Activated CD8-positive, alpha-beta T cell treated with anti-CD3 and anti-CD28 coated beads, Interleukin-2, amount 10 ng/mL, durations not matched to agents 7 days and 5 days (primary cell): ENCODE data around the gene ZNF333. TPM values are rescaled to one million over a fixed set of nuclear protein-coding genes. Genes with fewer than 3 reads are reported as not detected.
"Not testable (repeated sequence)": the region's sequence is repeated elsewhere in the genome, so short reads cannot be mapped to it uniquely, and the experiment has no call there.

Experiments
- ATAC-seq: fragments of 150-1000 bp; cut with Tn5 transposase; one replicate; pipeline ENCODE4 v1.10.0; 2021; ENCODE audit warnings: moderate library complexity
- CTCF ChIA-PET: fragments of 350-600 bp; sonication (Branson Sonifier 250); formaldehyde crosslinking; loops from one replicate; lab custom pipeline; 2021; ENCODE audit warnings: antibody characterized with exemption; lab: Charles Lee
- POLR2A ChIA-PET: fragments of 350-600 bp; sonication (Branson Sonifier 250); formaldehyde crosslinking; loops from one replicate; lab custom pipeline; 2021; ENCODE audit warnings: antibody characterized with exemption; lab: Charles Lee
- DNase-seq: peaks from one replicate; pipeline ENCODE4 v3.0.0-alpha.2; 2020
- H3K27ac Mint-ChIP-seq: one replicate; pipeline ENCODE4 v1.8.0; 2021; ENCODE audit warnings: mild to moderate bottlenecking, mixed read lengths
- H3K27me3 Mint-ChIP-seq: one replicate; pipeline ENCODE4 v1.8.0; 2021; ENCODE audit warnings: low read depth, mixed read lengths
- H3K36me3 Mint-ChIP-seq: one replicate; pipeline ENCODE4 v1.8.0; 2021; ENCODE audit warnings: low read depth, mixed read lengths
- H3K4me1 Mint-ChIP-seq: one replicate; pipeline ENCODE4 v1.8.0; 2021; ENCODE audit warnings: low read depth, mixed read lengths
- H3K4me3 Mint-ChIP-seq: one replicate; pipeline ENCODE4 v1.8.0; 2021; ENCODE audit warnings: mild to moderate bottlenecking, mixed read lengths
- H3K9me3 Mint-ChIP-seq: one replicate; pipeline ENCODE4 v1.8.0; 2022; ENCODE audit warnings: mixed read lengths; ENCODE audit not compliant: insufficient read depth
- total RNA-seq, 2 experiments: library from RNA; stranded (reverse); gene quantifications; one replicate each; pipeline ENCODE4 v1.2.3, GENCODE V29; 2021

ZNF333 gene
- total RNA-seq, 2 experiments from 2014 or later: 7.3 TPM

DNA sequence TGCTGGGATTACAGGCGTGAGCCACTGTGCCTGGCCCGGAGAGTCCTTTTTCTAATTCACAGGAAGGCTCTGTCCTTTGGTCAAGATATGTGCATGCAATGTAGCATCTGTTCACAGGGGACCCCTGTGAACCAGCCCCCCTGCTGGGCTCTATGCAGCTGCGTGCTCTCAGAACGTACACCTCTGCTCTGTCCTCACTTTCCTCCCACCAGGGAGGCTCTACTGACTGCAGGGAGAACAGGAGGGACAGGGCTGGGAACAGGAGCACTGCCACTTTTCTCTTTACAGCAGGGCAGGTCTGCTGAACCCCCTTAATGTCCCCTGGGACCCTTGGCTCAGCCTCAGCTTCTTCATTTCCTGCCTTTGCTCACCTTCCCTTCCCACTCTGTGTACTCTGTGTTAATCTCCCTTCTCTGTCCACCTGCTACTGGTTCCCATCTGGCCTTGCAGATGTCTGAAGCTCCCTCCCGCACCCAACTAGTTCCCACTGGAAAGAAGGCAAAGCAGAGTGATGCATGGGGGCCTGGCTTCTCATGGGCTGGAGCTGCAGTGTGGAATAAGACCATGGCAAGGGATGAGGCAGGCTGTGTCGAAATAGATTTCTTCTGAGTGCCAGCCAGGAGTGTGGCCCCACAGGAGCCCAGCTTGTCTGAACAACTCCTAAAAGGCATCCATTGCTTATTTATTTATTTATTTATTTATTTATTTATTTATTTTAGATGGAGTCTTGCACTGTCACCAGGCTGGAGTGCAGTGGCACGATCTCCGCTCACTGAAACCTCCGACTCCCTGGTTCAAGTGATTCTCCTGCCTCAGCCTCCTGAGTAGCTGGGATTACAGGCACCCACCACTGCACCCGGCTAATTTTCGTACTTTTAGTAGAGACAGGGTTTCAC, 81.3 kb downstream of the ZNF333 start:
- Mint-ChIP-seq H3K36me3 (no peaks in the 10 kb centered on the region), H3K9me3 (no peaks in the 10 kb centered on the region), H3K4me1 (peaks cover 6% of the 10 kb centered on the region), H3K4me3 (no peak overlapping the region), H3K27ac (no peak overlapping the region), H3K27me3 (peaks cover 7% of the 10 kb centered on the region)
- CTCF ChIA-PET: no interaction called here
- POLR2A ChIA-PET: no interaction called here
- DNase-seq: no peak
- ATAC-seq: no peak

DNA sequence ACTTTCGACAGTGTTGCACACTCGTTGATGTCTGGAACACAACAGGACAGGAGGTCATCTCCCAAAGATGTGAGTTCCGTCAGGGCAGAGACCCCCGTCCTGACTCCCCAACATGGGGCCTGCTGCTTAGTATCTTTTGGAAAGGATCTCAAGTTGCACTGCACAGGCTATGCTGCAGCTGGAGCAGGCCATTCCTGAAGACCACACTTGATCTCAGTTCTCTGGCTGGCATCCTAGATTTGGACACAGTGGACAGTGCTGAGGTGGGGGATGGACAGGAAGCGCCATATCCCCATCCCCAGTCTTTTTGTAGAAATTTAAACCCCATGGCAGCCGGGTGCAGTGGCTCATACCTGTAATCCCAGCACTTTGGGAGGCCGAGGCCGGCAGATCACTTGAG, 82.6 kb downstream of the ZNF333 start:
- no peak for DNase-seq
- ATAC-seq: no peak
- POLR2A ChIA-PET: no interaction called here
- CTCF ChIA-PET: interaction anchor here (0.8 kb wide), 1 partner anchor 14 kb away, joined by 3 read pairs; no protein-coding TSS in a partner anchor
- H3K27ac Mint-ChIP-seq: no peak overlapping the region
- no peak overlapping the region for H3K4me3 Mint-ChIP-seq
- H3K36me3 Mint-ChIP-seq: no peaks in the 10 kb centered on the region
- H3K4me1 Mint-ChIP-seq: peaks cover 14% of the 10 kb centered on the region
- peaks cover 10% of the 10 kb centered on the region for H3K27me3 Mint-ChIP-seq
- no peaks in the 10 kb centered on the region for H3K9me3 Mint-ChIP-seq

DNA sequence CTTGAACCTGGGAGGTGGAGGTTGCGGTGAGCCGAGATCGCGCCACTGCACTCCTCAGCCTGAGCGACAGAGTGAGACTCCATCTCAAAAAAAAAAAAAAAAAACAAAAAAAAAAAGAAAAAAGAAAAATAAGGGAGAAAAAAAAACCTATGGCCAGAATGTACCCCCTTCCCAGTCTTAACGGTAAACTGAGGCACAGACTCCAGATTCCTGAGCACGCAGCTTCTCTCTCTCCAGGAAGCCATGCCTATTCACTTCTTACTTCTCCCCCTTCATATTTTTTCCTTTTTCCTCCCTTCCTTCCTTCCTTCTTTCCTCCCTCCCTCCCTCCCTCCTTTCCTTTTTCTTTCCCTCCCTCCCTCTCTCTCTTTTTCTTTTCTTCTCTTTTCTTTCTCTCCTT, 83.1 kb downstream of the ZNF333 start:
- Mint-ChIP-seq H3K4me3 (no peak overlapping the region), H3K36me3 (no peaks in the 10 kb centered on the region), H3K27ac (no peak overlapping the region), H3K27me3 (peaks cover 12% of the 10 kb centered on the region), H3K4me1 (peaks cover 14% of the 10 kb centered on the region), H3K9me3 (no peaks in the 10 kb centered on the region)
- CTCF ChIA-PET: no interaction called here
- DNase-seq (no peak), ATAC-seq (no peak)
- POLR2A ChIA-PET: no interaction called here

DNA sequence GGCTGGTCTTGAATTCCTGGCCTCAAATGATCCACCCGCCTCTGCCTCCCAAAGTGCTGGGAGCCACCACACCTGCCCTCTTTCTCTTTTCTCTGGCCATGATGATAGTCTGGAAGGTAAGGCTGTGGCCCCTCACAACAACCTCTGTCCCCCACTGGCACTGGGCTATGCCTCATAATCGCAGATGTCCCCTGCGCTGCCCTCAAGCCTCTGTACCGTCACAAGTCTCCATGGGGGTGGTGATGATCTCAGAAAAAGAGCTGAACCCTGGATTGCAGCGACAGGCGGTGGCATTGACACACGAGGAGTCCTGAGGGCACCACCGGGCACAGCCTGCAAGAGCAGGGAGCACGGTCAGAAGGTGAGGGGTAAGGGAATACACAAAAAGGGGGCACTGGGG, 83.9 kb downstream of the ZNF333 start:
- POLR2A ChIA-PET, H3K9me3 Mint-ChIP-seq, H3K27ac Mint-ChIP-seq, H3K36me3 Mint-ChIP-seq, ATAC-seq, CTCF ChIA-PET, H3K4me3 Mint-ChIP-seq, DNase-seq: not testable (repeated sequence)
- Mint-ChIP-seq H3K27me3 (peaks cover 12% of the 10 kb centered on the region), H3K4me1 (peaks cover 14% of the 10 kb centered on the region)

DNA sequence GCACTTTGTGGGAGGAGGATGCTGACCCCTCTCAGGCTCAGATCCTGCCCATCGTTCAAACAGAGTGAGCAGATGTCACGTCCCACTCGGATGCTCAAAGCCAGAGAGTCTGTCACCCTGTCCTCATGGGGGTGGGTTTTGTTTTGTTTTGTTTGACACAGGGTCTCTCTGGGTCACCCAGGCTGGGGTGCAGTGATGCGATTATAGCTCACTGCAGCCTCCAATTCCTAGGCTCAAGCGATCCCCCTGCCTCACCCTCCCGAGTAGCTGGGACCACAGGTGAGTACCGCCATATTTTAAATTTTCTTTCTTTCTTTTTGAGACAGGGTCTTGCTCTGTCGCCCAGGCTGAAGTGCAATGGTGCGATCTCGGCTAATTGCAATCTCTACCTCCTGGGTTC, 84.5 kb downstream of the ZNF333 start:
- CTCF ChIA-PET: interaction anchor here (2.3 kb wide), 1 partner anchor 12 kb away, joined by 7 read pairs; no protein-coding TSS in a partner anchor
- POLR2A ChIA-PET: no interaction called here
- Mint-ChIP-seq H3K4me1 (peaks cover 14% of the 10 kb centered on the region), H3K27me3 (peaks cover 12% of the 10 kb centered on the region), H3K4me3 (no peak overlapping the region), H3K9me3 (no peaks in the 10 kb centered on the region), H3K36me3 (no peaks in the 10 kb centered on the region), H3K27ac (no peak overlapping the region)
- DNase-seq (no peak), ATAC-seq (no peak)

DNA sequence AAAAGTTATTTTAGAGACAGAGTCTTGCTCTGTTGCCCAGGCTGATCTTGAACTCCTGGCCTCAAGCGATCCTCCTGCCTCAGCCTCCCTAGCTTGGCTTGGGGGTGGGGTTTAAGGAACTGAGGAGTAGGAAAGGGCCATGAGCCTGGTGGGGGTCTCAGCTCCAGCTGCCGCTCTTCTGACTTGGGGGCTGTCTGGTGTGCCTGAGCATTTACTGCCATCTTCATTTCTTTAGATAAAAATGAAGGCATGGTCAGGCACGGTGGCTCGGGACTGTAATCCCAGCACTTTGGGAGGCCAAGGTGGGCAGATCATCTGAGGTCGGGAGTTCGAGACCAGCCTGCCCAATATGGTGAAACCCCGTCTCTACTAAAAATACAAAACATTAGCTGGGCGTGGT, 85.5 kb downstream of the ZNF333 start:
- DNase-seq, H3K36me3 Mint-ChIP-seq, ATAC-seq, H3K27ac Mint-ChIP-seq, POLR2A ChIA-PET, H3K4me3 Mint-ChIP-seq, H3K9me3 Mint-ChIP-seq: not testable (repeated sequence)
- peaks cover 12% of the 10 kb centered on the region for H3K27me3 Mint-ChIP-seq
- CTCF ChIA-PET: interaction anchor here (2.3 kb wide), 1 partner anchor 11 kb away, joined by 7 read pairs; no protein-coding TSS in a partner anchor
- peaks cover 14% of the 10 kb centered on the region for H3K4me1 Mint-ChIP-seq

DNA sequence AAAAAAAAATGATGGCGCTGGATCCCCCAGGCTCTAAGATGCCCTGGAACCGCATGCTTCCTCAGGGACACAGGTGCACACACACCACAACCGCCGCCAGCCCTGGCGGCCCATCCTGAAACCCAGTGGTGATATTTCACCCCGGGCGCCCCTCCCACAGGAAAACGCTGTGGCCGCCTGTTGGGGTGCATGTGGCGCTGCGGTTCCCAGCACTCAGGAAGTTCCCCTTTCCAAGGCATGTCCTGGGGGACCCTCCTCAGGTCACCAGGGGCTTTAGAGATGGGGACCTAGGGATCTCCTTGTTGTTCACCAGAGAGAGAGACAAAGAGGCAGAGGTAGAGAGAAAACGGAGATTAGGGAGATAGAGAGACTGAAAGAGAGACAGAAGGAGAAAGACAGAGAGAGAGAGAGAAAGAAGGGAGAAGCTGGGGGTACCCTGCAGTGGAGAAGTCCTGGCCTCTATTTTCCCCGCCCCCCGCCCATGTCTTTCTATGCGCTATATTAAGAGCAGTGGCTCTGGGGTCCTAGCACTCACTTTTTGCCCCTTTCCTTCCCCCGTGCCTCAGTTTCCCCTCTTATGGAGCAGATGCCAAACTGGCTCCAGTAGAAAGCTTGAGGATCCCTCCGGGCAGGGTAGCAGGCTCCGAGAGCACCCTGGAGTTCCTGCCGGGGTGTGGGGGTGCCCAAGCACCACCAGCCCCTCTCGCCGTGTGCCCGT, 86.2 kb downstream of the ZNF333 start:
- Mint-ChIP-seq H3K4me3 (no peak overlapping the region), H3K27me3 (peaks cover 12% of the 10 kb centered on the region), H3K27ac (no peak overlapping the region), H3K36me3 (no peaks in the 10 kb centered on the region), H3K9me3 (no peaks in the 10 kb centered on the region), H3K4me1 (peaks cover 14% of the 10 kb centered on the region)
- ChIA-PET CTCF (interaction anchor here (0.6 to 2.3 kb wide), 3 partner anchors 10 to 202 kb away, joined by 3 to 7 read pairs (median 3); no protein-coding TSS in a partner anchor), POLR2A (no interaction called here)
- DNase-seq (no peak), ATAC-seq (no peak)

DNA sequence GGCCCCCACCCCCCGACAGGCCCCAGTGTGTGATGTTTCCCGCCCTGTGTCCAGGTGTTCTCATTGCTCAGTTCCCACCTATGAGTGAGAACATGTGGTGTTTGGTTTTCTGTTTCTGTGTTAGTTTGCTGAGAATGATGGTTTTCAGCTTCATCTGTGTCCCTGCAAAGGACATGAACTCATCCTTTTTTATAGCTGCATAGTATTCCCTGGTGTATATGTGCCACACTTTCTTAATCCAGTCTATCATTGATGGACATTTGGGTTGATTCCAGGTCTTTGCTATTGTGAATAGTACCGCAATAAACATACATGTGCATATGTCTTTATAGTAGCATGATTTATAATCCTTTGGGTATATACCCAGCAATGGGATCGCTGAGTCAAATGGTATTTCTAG, 87.8 kb downstream of the ZNF333 start:
- H3K9me3 Mint-ChIP-seq, CTCF ChIA-PET, H3K36me3 Mint-ChIP-seq, ATAC-seq, H3K27ac Mint-ChIP-seq, H3K4me3 Mint-ChIP-seq, DNase-seq: not testable (repeated sequence)
- POLR2A ChIA-PET: interaction anchor here (0.6 kb wide), 1 partner anchor 207 kb away, joined by 3 read pairs; no protein-coding TSS in a partner anchor
- Mint-ChIP-seq H3K4me1 (peaks cover 14% of the 10 kb centered on the region), H3K27me3 (peaks cover 12% of the 10 kb centered on the region)

DNA sequence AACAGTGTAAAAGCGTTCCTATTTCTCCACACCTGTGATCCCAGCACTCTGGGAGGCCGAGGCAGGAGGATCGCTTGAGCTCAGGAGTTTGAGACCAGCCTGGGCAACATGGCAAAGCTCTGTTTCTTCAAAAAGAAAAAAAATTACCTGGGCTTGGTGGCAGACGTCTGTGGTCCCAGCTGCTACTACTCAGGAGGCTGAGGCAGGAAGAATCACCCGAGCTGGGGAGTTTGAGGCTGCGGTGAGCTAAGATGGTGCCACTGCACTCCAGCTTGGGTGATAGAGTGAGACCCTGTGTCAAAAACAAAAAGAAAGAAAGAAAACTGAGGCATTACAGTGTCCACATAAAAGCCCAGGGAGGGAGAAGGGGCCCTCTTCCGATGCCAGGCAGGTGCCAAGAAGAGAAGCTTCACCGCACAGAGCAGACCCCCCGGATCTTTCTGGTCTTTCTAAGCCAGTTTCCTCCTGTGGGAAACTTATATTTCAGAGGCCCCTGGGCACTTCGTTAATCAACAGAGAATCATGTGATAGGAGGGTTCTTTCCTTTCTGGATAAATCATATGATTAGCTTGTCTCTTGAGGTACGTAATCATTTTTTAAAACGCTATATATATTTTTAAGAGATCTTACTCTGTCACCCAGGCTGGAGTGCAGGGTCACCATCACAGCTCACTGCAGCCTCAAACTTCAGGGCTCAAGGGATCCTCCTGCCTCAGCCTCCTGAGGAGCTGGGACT, 88.4 kb downstream of the ZNF333 start, which contains the start of gene ADGRE2:
TSS of gene ADGRE2 (minus strand) at position 451 of the 736 bp plus-strand sequence. CDS start 1,804 bp downstream, outside the sequence.
- H3K9me3 Mint-ChIP-seq, POLR2A ChIA-PET, ATAC-seq, H3K4me3 Mint-ChIP-seq, H3K36me3 Mint-ChIP-seq, DNase-seq, CTCF ChIA-PET, H3K27ac Mint-ChIP-seq: not testable (repeated sequence)
- H3K27me3 Mint-ChIP-seq: peaks cover 15% of the 10 kb centered on the region
- peaks cover 14% of the 10 kb centered on the region for H3K4me1 Mint-ChIP-seq

DNA sequence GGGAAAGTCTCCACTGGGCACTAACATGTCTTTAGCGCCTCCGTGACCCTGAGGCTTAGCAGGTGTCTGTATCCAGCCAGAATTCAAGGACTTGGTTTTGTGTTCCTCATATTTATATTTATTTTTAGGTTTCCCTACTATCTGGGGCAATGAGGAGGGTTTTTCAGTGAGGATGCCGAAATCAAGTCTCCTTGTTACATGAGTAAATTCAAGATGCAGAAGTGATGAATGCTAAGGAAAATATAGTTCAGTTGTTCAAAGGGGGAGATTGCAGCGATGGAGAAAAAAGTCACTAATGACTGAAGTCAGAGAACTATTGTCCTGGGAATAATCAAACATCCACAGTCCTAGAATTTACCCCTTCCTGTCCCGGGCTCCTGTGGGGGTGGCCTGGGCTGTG, 89.3 kb downstream of the ZNF333 start:
- Mint-ChIP-seq H3K4me1 (peaks cover 18% of the 10 kb centered on the region), H3K27me3 (peaks cover 12% of the 10 kb centered on the region), H3K36me3 (no peaks in the 10 kb centered on the region), H3K27ac (no peak overlapping the region), H3K9me3 (no peaks in the 10 kb centered on the region), H3K4me3 (no peak overlapping the region)
- ATAC-seq (no peak), DNase-seq (no peak)
- ChIA-PET POLR2A (no interaction called here), CTCF (no interaction called here)

DNA sequence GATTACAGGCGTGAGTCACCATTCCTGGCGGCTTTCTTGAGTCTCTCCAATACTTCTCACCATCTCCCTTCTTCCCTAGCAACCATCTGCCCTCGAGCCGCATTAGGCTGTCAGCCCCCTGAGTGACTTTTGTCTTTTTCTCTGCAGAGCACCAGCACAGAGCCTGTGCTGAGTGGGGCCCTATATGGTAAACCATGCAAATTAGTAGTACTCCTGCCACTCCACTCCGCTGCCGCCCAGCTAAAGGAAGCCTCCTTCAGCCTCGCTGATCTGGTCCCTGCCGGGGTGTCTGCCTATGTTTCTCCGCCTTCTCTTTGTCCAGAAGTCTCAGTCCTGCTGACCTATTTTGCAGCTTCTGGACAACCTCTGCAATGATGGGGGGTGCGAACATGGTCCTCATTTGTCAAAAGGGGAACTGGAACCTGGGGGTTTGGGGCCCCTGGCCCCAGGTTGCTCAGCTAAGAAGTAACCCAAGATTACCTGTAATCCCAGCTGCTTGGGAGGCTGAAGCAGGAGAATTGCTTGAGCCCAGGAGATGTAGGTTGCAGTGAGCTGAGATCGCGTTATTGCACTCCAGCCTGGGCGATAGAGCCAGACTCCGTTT, 90.9 kb downstream of the ZNF333 start:
- H3K36me3 Mint-ChIP-seq, CTCF ChIA-PET, H3K9me3 Mint-ChIP-seq, DNase-seq, POLR2A ChIA-PET, H3K4me3 Mint-ChIP-seq, H3K27ac Mint-ChIP-seq: not testable (repeated sequence)
- Mint-ChIP-seq H3K4me1 (peaks cover 22% of the 10 kb centered on the region), H3K27me3 (peaks cover 14% of the 10 kb centered on the region)
- peak; percentile 49 for ATAC-seq
